Left lobe of liver (tissue), 2 donors: Measurements from ENCODE around the gene GPX2. TPM values are rescaled to one million over a fixed set of nuclear protein-coding genes. Genes with fewer than 3 reads are reported as not detected.
"Not testable (repeated sequence)": the region's sequence is repeated elsewhere in the genome, so short reads cannot be mapped to it uniquely, and the experiment has no call there.

Source experiments
- ATAC-seq: fragments of 200-7000 bp; cut with Tn5 transposase; one replicate; pipeline ENCODE4 v1.9.1; 2020; ENCODE audit warnings: mild to moderate bottlenecking, moderate library complexity
- DNase-seq: peaks from one replicate; pipeline ENCODE4 v3.0.0-alpha.2; 2020; ENCODE audit warnings: low spot score
- total RNA-seq: library from RNA; stranded (reverse); gene quantifications from one replicate; pipeline ENCODE4 v1.2.1, GENCODE V29; 2021
- donor health status: DM: no; HTN: no; CAD: no; lungs with moderate emphysema.
- donor health status: DM: no; HTN: yes; CAD: no.

GPX2 gene
- total RNA-seq, 1 donor from 2014 or later = 292 TPM

GRCh38 chr14:64915029-64915424 lies 27.5 kb downstream of the GPX2 start:
- ATAC-seq = no peak

GRCh38 chr14:64914237-64915028 lies 28.1 kb downstream of the GPX2 start, which contains the start of gene CHURC1:
Gene CHURC1, plus strand, starts transcription at chr14:64914455. Its CDS starts 41 bp downstream, at chr14:64914496.
- peak; percentile 98 for ATAC-seq
- DNase-seq = peak; percentile 99

More at GRCh38 chr14:64915029-64915424, 27.5 kb downstream of the GPX2 start:
- DNase-seq = no peak

- DNase-seq, ATAC-seq: not testable (repeated sequence)
These were observed 29.1 kb downstream of the GPX2 start for GRCh38 chr14:64913477-64913876.

GRCh38 chr14:64912261-64912660 lies 30.3 kb downstream of the GPX2 start:
- ATAC-seq = no peak
- DNase-seq = no peak

GRCh38 chr14:64910847-64911495 lies 31.6 kb downstream of the GPX2 start:
- DNase-seq (no peak), ATAC-seq (no peak)

GRCh38 chr14:64906022-64906421 lies 36.5 kb downstream of the GPX2 start:
- DNase-seq = no peak
- ATAC-seq = no peak

- DNase-seq (no peak), ATAC-seq (no peak)
These were observed 42.6 kb downstream of the GPX2 start for GRCh38 chr14:64899958-64900357.

GRCh38 chr14:64891839-64892375 lies 50.6 kb downstream of the GPX2 start:
- peak; percentile 96 for ATAC-seq
- no peak for DNase-seq

- no peak for ATAC-seq
- DNase-seq = no peak
These were observed 51.2 kb downstream of the GPX2 start for GRCh38 chr14:64891173-64891838.

- no peak for DNase-seq
- ATAC-seq = no peak
These were observed 53.2 kb downstream of the GPX2 start for GRCh38 chr14:64889352-64889751.

Other genes with a start within 250 kb of the GPX2 start
- 32.8 TPM for gene PLEKHG3, start 238.3 kb downstream of the GPX2 start, total RNA-seq
- 0.35 TPM for gene SPTB, start 62.8 kb downstream of the GPX2 start, total RNA-seq
- gene CHURC1, start 28.3 kb downstream of the GPX2 start, total RNA-seq = 25.2 TPM
- gene RAB15, start 29.6 kb upstream of the GPX2 start, total RNA-seq = 6.8 TPM
- gene FNTB, start 44.1 kb upstream of the GPX2 start, total RNA-seq = 9.9 TPM
- 32.3 TPM for gene MAX, start 159.8 kb upstream of the GPX2 start, total RNA-seq